ENCODE data around the gene SERINC3. TPM values are rescaled to one million over a fixed set of nuclear protein-coding genes. Genes with fewer than 3 reads are reported as not detected.

Gene SERINC3
- total and polyA plus RNA-seq, 2 donors (not counting 1 experiment from before 2014, with no cell fraction given), result 31.4 to 51.6 TPM

GRCh38 chr20:44447827-44448419, 73.9 kb downstream of the SERINC3 start:
- Mint-ChIP-seq H3K27ac (no peak overlapping the region), H3K9me3 (ENCODE audit: insufficient read depth) (no peaks in the 10 kb centered on the region), H3K27me3 (peaks cover 9% of the 10 kb centered on the region), H3K4me3 (no peak overlapping the region), H3K4me1 (peaks cover 3% of the 10 kb centered on the region)
- ATAC-seq (ENCODE audit: low read depth) (no peak), DNase-seq (no peak)
- intact Hi-C loops (cut with micrococcal nuclease), result no loop called here
- Histone ChIP-seq H3K36me3 (replicated peaks in 1 of 2; ENCODE audit: control extremely low read depth in 1 of 2, control insufficient read depth in 1 of 2, extremely low read depth in 1 of 2, insufficient read depth in 2 of 2, low read length in 1 of 2) (no peaks in the 10 kb centered on the region), H3K4me2 (replicated peaks; ENCODE audit: low read depth, low read length, poor library complexity, severe bottlenecking) (no peak overlapping the region), H3K4me3 (ENCODE audit: control extremely low read depth in 1 of 5, extremely low read depth in 1 of 5, insufficient read depth in 1 of 5, low read depth in 2 of 5, low read length in 4 of 5) (no peak overlapping the region), H4K20me1 (ENCODE audit: control insufficient read depth, insufficient read depth, low read length, poor library complexity, severe bottlenecking) (no peaks in the 10 kb centered on the region), H3K79me2 (ENCODE audit: control insufficient read depth, insufficient read depth, low read length) (no peaks in the 10 kb centered on the region), H3K4me1 (ENCODE audit: control insufficient read depth in 2 of 2, insufficient read depth in 2 of 2, low read length in 2 of 2) (no peaks in the 10 kb centered on the region), H3K9ac (ENCODE audit: low read length) (no peak overlapping the region), H2AFZ (ENCODE audit: insufficient read depth, low read depth, low read length, poor library complexity, severe bottlenecking) (no peak overlapping the region), H3K27ac (ENCODE audit: low read length in 2 of 2) (no peak overlapping the region), H3K27me3 (replicated peaks in 1 of 4; ENCODE audit: control extremely low read depth in 1 of 4, control insufficient read depth in 3 of 4, insufficient read depth in 4 of 4, low read length in 3 of 4) (no peaks in the 10 kb centered on the region), H3K9me3 (ENCODE audit: control extremely low read depth in 1 of 3, control insufficient read depth in 2 of 3, insufficient read depth in 1 of 3, low read length in 2 of 3) (no peaks in the 10 kb centered on the region)
- TF ChIP-seq EZH2 (IDR thresholded peaks at IDR 0.05; ENCODE audit: borderline replicate concordance, insufficient read depth, low read depth, low read length, poor library complexity, severe bottlenecking), result no peak
- TF ChIP-seq CTCF (IDR thresholded peaks at IDR 0.05), result no peak
- ChIA-PET CTCF (no interaction called here), POLR2A (no interaction called here)
- 91% methylated on average over 3 of the region's 3 CpGs for WGBS (ENCODE audit: insufficient coverage)

Small RNAs within 50 kb of the gene (small RNA-seq; reads per million reads assigned to genes)
- not detected for gene RPL37AP1 (ENCODE audit: insufficient read length, low read depth, low replicate concordance)

Other genes starting within 250 kb of the SERINC3 start
- 4.0 and 4.3 TPM in 2 replicates for gene FITM2, start 210.9 kb downstream of the SERINC3 start, total RNA-seq
- 2.0 and 2.9 TPM in 2 replicates for gene FITM2, start 210.9 kb downstream of the SERINC3 start, polyA plus RNA-seq
- not detected in 2 replicates for gene R3HDML, start 185.0 kb downstream of the SERINC3 start, total RNA-seq
- gene R3HDML, start 185.0 kb downstream of the SERINC3 start, polyA plus RNA-seq, result not detected in 2 replicates
- not detected in 2 replicates for gene HNF4A, start 166.4 kb downstream of the SERINC3 start, total RNA-seq
- gene HNF4A, start 166.4 kb downstream of the SERINC3 start, polyA plus RNA-seq, result not detected in 2 replicates
- 26.8 and 27.8 TPM in 2 replicates for gene TTPAL, start 46.2 kb downstream of the SERINC3 start, total RNA-seq
- 4.0 and 5.1 TPM in 2 replicates for gene TTPAL, start 46.2 kb downstream of the SERINC3 start, polyA plus RNA-seq
- gene PKIG, start 60.5 kb upstream of the SERINC3 start, total RNA-seq, result 117 and 128 TPM in 2 replicates
- 161 and 168 TPM in 2 replicates for gene PKIG, start 60.5 kb upstream of the SERINC3 start, polyA plus RNA-seq
- gene ADA, start 129.6 kb upstream of the SERINC3 start, total RNA-seq, result 34.2 and 34.3 TPM in 2 replicates
- gene ADA, start 129.6 kb upstream of the SERINC3 start, polyA plus RNA-seq, result 10.0 and 13.0 TPM in 2 replicates
- gene CCN5, start 193.3 kb upstream of the SERINC3 start, total RNA-seq, result not detected in 2 replicates
- not detected in 2 replicates for gene CCN5, start 193.3 kb upstream of the SERINC3 start, polyA plus RNA-seq
- gene KCNK15, start 223.8 kb upstream of the SERINC3 start, total RNA-seq, result 0.17 TPM in 1 of 2 replicates, not detected in the other
- gene KCNK15, start 223.8 kb upstream of the SERINC3 start, polyA plus RNA-seq, result not detected in 2 replicates

Data from B cell (primary cell).